Brain microvascular endothelial cell (primary cell): Measurements from ENCODE around the gene ZNF862.

Source experiments
- DNase-seq: peaks from one replicate; pipeline ENCODE4 v3.0.0-alpha.2; 2020
- H3K27ac ChIP-seq: fragments of 250-450 bp; sonication (Bioruptor Pico); 2 replicates; pipeline ENCODE4 v1.5.1; 2020; ENCODE audit warnings: mild to moderate bottlenecking, moderate library complexity
- H3K27me3 ChIP-seq: fragments of 250-450 bp; sonication (Bioruptor Pico); replicated peaks from 2 replicates; pipeline ENCODE4 v1.5.1; 2020; ENCODE audit warnings: mild to moderate bottlenecking
- H3K36me3 ChIP-seq: fragments of 250-450 bp; sonication (Bioruptor Pico); replicated peaks from 2 replicates; pipeline ENCODE4 v1.5.1; 2020; ENCODE audit warnings: mild to moderate bottlenecking
- H3K4me3 ChIP-seq: 2 replicates; pipeline ENCODE4 v1.5.1; 2011; ENCODE audit warnings: low read depth, mild to moderate bottlenecking, control low read depth, low read length, moderate library complexity
- in situ Hi-C: cut with HindIII; loops from 2 replicates; pipeline ENCODE4 v1.10.0; 2017; ENCODE audit warnings: low sequenced_read_pairs, low pct_ligation_motif_present
- TF ChIP-seq, protein P1 (sequence below): IDR thresholded peaks from 2 replicates; pipeline ENCODE4 v1.5.1; 2011; ENCODE audit warnings: low read depth, mild to moderate bottlenecking, moderate library complexity, low read length, control low read depth, inconsistent platforms; ENCODE audit errors: missing control alignments

The ZNF862 gene

DNA sequence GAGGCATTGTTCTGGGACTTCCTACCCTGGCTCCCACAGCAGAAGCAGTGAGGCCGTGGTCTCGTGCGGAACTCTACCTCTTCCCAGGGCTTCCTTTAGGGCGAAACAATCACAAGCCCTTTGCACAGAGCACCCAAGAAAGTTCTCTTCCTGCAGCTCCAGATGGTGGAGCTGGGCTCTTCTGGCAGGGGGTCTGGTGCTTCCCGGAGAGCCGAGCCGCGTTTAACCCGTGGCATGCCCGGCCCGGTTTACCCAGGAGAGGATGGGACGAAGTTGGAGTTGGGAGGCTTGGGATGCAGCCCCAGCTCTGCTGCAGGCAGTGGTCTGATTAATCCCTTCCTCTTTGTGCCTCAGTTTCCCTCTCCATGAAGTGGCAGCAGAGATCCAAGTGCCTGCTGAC lies 26.6 kb downstream of the ZNF862 start:
- no peak overlapping the region for H3K27ac ChIP-seq
- DNase-seq, result no peak
- in situ Hi-C loops, result no loop called here
- no peak overlapping the region for H3K4me3 ChIP-seq
- no peaks in the 10 kb centered on the region for H3K36me3 ChIP-seq
- TF ChIP-seq, protein P1, sequence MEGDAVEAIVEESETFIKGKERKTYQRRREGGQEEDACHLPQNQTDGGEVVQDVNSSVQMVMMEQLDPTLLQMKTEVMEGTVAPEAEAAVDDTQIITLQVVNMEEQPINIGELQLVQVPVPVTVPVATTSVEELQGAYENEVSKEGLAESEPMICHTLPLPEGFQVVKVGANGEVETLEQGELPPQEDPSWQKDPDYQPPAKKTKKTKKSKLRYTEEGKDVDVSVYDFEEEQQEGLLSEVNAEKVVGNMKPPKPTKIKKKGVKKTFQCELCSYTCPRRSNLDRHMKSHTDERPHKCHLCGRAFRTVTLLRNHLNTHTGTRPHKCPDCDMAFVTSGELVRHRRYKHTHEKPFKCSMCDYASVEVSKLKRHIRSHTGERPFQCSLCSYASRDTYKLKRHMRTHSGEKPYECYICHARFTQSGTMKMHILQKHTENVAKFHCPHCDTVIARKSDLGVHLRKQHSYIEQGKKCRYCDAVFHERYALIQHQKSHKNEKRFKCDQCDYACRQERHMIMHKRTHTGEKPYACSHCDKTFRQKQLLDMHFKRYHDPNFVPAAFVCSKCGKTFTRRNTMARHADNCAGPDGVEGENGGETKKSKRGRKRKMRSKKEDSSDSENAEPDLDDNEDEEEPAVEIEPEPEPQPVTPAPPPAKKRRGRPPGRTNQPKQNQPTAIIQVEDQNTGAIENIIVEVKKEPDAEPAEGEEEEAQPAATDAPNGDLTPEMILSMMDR, result no peak
- H3K27me3 ChIP-seq, result no peaks in the 10 kb centered on the region

DNA sequence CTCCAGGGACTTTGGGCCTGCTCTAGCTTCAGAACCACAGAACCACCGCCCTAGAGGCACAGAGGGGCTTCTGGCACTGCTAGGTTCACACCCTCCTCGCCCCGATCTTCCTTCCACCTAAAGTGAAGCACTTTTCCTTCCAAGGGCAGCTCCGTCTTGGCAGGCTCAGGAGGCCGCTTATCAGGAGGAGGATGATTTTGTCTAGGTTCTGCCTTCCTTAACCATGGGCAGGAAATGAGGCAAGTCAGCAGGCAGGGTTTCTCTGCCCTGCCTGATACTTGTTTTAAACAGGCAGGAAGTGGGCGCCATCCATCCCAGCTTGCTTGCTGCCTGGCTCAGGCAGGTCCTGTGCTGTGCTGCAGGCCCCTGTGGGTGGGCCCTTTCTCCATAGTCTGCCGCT lies 27.3 kb downstream of the ZNF862 start:
- H3K27me3 ChIP-seq, result no peaks in the 10 kb centered on the region
- in situ Hi-C loops, result no loop called here
- TF ChIP-seq, protein P1, result no peak
- no peak overlapping the region for H3K27ac ChIP-seq
- no peaks in the 10 kb centered on the region for H3K36me3 ChIP-seq
- no peak for DNase-seq
- no peak overlapping the region for H3K4me3 ChIP-seq

DNA sequence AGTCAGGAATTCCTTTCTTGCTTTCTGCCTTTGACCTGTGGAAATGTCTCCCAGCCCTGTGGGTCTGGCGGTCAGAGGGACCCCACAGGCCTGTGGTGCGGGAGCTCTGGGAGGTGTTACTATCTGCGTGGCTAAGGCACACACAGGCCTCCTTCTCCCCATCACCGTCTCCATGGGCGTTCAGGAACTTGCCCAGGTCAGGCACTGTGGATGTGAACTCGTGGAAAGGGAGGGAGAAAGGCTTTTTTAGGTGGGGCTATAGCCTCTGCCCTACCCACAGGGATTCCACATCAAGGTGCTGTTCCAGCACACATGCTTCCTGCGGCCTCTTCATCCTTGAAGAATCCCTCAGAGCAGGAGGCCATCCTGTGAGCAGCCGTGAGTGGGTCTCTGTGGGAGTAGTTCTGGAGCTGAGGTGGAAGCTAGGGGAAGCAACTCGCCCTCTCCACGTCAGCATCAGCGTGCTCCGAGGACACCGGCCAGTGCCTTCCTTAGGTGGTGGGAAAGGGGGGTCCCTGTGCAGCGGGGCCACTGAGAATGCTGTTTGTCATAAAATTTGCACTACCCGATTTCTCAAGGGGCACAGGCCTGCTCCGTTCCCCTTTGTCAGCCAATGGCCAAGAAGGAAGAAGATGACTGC lies 28.1 kb downstream of the ZNF862 start:
- H3K27me3 ChIP-seq, result no peaks in the 10 kb centered on the region
- H3K36me3 ChIP-seq, result no peaks in the 10 kb centered on the region
- DNase-seq, result no peak
- in situ Hi-C loops, result no loop called here
- H3K27ac ChIP-seq, result no peak overlapping the region
- no peak overlapping the region for H3K4me3 ChIP-seq
- TF ChIP-seq, protein P1, result no peak

DNA sequence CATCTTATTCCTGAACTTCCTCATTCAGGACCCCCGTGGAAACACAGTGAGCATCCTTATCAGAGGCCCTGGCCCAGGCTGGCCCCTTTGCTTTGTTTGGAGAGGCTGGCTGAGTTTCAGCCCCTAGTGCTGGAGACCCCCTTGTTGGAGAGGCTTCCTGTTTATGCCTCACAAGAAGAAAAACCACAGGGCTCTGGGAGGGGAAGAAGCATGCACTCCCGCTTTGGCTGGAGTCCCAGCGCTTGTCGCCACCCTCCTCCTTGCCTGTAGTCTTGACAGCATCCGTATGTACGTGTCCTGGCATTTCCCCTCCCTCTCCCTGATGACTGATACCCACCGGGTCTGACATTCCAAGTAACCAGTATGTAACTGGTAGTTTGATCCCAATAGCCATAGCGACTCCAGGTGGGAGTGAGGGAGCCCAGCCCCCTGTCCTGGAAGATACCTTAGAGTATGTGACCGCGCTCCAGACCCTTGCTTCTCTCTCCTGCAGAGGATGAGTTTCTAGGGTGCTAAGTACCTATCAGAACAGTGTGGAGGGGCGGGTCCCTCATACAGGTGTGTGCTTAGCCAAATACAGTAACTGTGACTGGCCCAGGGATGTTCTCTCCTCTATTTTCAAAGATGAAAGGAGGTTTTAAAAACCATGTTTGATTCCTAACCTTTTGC lies 28.7 kb downstream of the ZNF862 start:
- TF ChIP-seq, protein P1, result no peak
- no peaks in the 10 kb centered on the region for H3K27me3 ChIP-seq
- no peak overlapping the region for H3K4me3 ChIP-seq
- in situ Hi-C loops, result no loop called here
- no peaks in the 10 kb centered on the region for H3K36me3 ChIP-seq
- DNase-seq, result peak; percentile 62
- no peak overlapping the region for H3K27ac ChIP-seq

DNA sequence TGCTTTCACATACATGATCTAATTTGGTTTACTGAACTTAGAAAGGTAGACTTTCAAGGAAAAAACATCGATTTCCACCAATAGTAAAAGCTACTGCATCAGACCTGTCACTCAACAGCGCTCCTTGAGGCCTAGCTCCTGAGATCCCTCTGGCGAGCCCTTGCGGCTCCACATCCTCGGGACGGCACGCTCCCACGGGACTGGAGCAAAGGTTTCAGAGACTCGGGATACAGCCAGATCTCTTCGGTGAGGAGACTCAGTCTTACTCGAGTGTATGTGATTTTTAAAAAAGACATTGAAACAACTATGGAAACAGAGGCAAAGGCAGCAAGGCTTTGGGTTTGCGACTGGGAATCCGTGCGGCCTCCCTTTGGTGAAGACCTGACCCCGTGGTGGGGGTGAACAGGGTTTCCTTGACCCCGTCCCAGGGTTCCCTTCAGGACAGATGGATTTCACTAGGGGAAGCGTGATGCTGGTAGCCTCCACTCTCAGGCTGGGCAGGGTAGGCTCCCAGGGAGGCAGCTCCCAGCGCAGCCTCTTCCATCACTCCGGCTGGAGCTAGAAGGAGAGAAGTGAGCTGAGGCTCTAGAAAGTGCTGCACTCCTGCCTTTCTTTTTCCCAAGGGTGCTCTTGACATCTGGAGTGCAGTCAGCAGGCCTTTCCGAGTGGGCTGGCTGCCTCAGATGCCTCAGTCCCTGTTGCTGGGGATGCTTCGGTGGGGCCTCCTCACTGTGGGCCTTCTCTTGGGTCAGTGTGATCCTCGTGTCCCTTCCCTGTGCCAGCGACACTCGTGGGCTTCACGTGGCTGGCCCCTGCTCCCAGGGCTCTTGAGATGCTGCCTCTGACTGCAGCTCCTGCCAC lies 29.8 kb downstream of the ZNF862 start:
- in situ Hi-C loops, result no loop called here
- Histone ChIP-seq H3K4me3 (no peak overlapping the region), H3K27ac (no peak overlapping the region), H3K27me3 (no peaks in the 10 kb centered on the region), H3K36me3 (no peaks in the 10 kb centered on the region)
- DNase-seq, result no peak
- TF ChIP-seq, protein P1, result no peak
